Hematopoietic multipotent progenitor cell treated with erythropoietin and hydrocortisone succinate and interleukin-3 and kit ligand, for 17 days (in vitro differentiated cells): ENCODE data around the gene DSG2.

Source experiments
- DNase-seq: peaks from one replicate; pipeline ENCODE4 v3.0.0-alpha.2; 2015; ENCODE audit warnings: low spot score

The DSG2 gene

DNA sequence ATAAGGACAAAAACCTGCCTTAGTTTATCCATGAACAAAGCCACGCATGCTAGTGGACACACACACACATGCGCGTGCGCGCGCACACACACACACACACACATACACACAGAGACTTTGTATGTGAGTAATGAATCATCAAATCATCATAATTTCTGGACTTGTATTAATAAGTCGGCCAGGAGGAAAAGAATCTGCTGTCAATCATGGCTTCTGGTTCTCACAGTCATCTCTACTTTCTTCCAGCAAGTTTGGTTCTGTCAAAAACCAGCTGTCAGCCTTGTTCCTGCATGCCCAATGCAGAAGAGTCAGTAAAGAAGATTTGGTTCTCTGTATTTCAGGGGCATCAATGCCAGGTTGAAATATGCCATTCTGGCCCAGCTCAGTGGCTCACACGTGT is 92.6 kb downstream of the DSG2 start:
- DNase-seq = no peak

GRCh38 chr18:31591113-31591512 is 93.1 kb downstream of the DSG2 start:
- no peak for DNase-seq

- DNase-seq = no peak
Observed at GRCh38 chr18:31591628-31592027, 93.7 kb downstream of the DSG2 start, which contains the start of gene TTR. Gene TTR, plus strand, starts transcription at chr18:31591877. Its CDS starts 26 bp downstream, at chr18:31591903.

- no peak for DNase-seq
Observed at GRCh38 chr18:31592506-31593157, 94.7 kb downstream of the DSG2 start.

- DNase-seq = no peak
Observed at GRCh38 chr18:31595121-31595771, 97.3 kb downstream of the DSG2 start.

GRCh38 chr18:31596081-31596872 is 98.3 kb downstream of the DSG2 start:
- DNase-seq = no peak

DNA sequence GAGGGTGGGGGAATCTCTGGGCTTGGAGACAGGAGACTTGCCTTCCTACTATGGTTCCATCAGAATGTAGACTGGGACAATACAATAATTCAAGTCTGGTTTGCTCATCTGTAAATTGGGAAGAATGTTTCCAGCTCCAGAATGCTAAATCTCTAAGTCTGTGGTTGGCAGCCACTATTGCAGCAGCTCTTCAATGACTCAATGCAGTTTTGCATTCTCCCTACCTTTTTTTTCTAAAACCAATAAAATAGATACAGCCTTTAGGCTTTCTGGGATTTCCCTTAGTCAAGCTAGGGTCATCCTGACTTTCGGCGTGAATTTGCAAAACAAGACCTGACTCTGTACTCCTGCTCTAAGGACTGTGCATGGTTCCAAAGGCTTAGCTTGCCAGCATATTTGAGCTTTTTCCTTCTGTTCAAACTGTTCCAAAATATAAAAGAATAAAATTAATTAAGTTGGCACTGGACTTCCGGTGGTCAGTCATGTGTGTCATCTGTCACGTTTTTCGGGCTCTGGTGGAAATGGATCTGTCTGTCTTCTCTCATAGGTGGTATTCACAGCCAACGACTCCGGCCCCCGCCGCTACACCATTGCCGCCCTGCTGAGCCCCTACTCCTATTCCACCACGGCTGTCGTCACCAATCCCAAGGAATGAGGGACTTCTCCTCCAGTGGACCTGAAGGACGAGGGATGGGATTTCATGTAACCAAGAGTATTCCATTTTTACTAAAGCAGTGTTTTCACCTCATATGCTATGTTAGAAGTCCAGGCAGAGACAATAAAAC is 100.2 kb downstream of the DSG2 start:
- DNase-seq = no peak
